SU-DHL-6 (cell line): ENCODE data around the gene RAVER1.

Source experiments
- CTCF ChIP-seq: fragments of 200-600 bp; sonication (generic); IDR thresholded peaks from one replicate; pipeline ENCODE4 v1.5.1; 2017; ENCODE audit warnings: antibody characterized with exemption, mild to moderate bottlenecking, low read length, moderate library complexity; ENCODE audit not compliant: insufficient read depth, poor library complexity, severe bottlenecking
- EZH2phosphoT487 ChIP-seq: fragments of 200-600 bp; sonication (generic), shearing (Covaris generic); conservative IDR thresholded peaks from 2 replicates; pipeline ENCODE4 v1.6.1; 2018; ENCODE audit warnings: mild to moderate bottlenecking, antibody characterized with exemption, low read length, moderate library complexity, mixed read lengths

- TF ChIP-seq CTCF, result no peak
- TF ChIP-seq EZH2phosphoT487, result no peak
Measured at GRCh38 chr19:10335352-10335985, 2.1 kb upstream of the RAVER1 start.
